Liver (tissue), 9 donors: Measurements from ENCODE around the gene FGF14. TPM values are rescaled to one million over a fixed set of nuclear protein-coding genes. Genes with fewer than 3 reads are reported as not detected.

ENCODE experiments used
- DNase-seq: peaks from one replicate; pipeline ENCODE4 v3.0.0-alpha.2; 2017; ENCODE audit warnings: low spot score
- H3K27ac ChIP-seq, 2 donors: one replicate each; pipeline ENCODE4 v1.7.0; 2013; ENCODE audit warnings: inconsistent platforms in 2 of 2, low read length in 2 of 2, control low read depth in 1 of 2, low read depth in 1 of 2, mild to moderate bottlenecking in 1 of 2
- H3K27me3 ChIP-seq, 4 donors: one replicate each; pipeline versions ENCODE4 v1.6.1 to v1.7.0; 2013; ENCODE audit warnings: low read length in 3 of 4, inconsistent platforms in 1 of 4, mild to moderate bottlenecking in 1 of 4, moderate library complexity in 1 of 4; ENCODE audit not compliant: control insufficient read depth in 4 of 4, insufficient read depth in 4 of 4
- H3K36me3 ChIP-seq, 4 donors: one replicate each; pipeline versions ENCODE4 v1.6.1 to v1.7.0; 2013; ENCODE audit warnings: low read length in 3 of 4, mild to moderate bottlenecking in 3 of 4, low read depth in 1 of 4, moderate library complexity in 1 of 4; ENCODE audit not compliant: control insufficient read depth in 4 of 4, insufficient read depth in 3 of 4
- H3K4me1 ChIP-seq, 4 donors: one replicate each; pipeline versions ENCODE4 v1.6.1 to v1.7.0; 2013; ENCODE audit warnings: low read length in 3 of 4, mild to moderate bottlenecking in 3 of 4, moderate library complexity in 1 of 4; ENCODE audit not compliant: control insufficient read depth in 4 of 4, insufficient read depth in 4 of 4
- H3K4me3 ChIP-seq, 3 donors: one replicate each; pipeline versions ENCODE4 v1.6.1 to v1.7.0; 2013; ENCODE audit warnings: low read length in 3 of 3, control low read depth in 1 of 3, low read depth in 1 of 3, mild to moderate bottlenecking in 1 of 3
- H3K9ac ChIP-seq, 2 donors: one replicate each; pipeline ENCODE4 v1.7.0; 2013; ENCODE audit warnings: low read length in 2 of 2, mild to moderate bottlenecking in 2 of 2, moderate library complexity in 2 of 2, control low read depth in 1 of 2, low read depth in 1 of 2
- H3K9me3 ChIP-seq, 4 donors: one replicate each; pipeline versions ENCODE4 v1.6.1 to v1.7.0; 2013; ENCODE audit warnings: low read length in 3 of 4; ENCODE audit not compliant: control insufficient read depth in 4 of 4
- EGR1 ChIP-seq, 2 donors: IDR thresholded peaks; 2 replicates each; pipeline ENCODE4 v1.6.1; 2016 to 2018; ENCODE audit warnings: antibody characterized with exemption in 2 of 2, low read depth in 2 of 2
- FOXA1 ChIP-seq: IDR thresholded peaks from 2 replicates; pipeline ENCODE4 v1.6.1; 2016; ENCODE audit warnings: antibody characterized with exemption
- FOXA2 ChIP-seq: IDR thresholded peaks from 2 replicates; pipeline ENCODE4 v1.6.1; 2016; ENCODE audit warnings: antibody characterized with exemption
- GABPA ChIP-seq, 2 donors: IDR thresholded peaks in 1 of 2; conservative IDR thresholded peaks in 1 of 2; 2 replicates each; pipeline ENCODE4 v1.6.1; 2016; ENCODE audit warnings: antibody characterized with exemption in 2 of 2, mild to moderate bottlenecking in 1 of 2, moderate library complexity in 1 of 2
- HNF4A ChIP-seq, 2 donors: conservative IDR thresholded peaks; 2 replicates each; pipeline ENCODE4 v1.6.1; 2016; ENCODE audit warnings: antibody characterized with exemption in 2 of 2, mild to moderate bottlenecking in 2 of 2
- HNF4G ChIP-seq: IDR thresholded peaks from 2 replicates; pipeline ENCODE4 v1.6.1; 2016; ENCODE audit warnings: antibody characterized with exemption
- JUND ChIP-seq, 2 donors: IDR thresholded peaks; 2 replicates each; pipeline ENCODE4 v1.6.1; 2016; ENCODE audit warnings: antibody characterized with exemption in 2 of 2
- NR2F2 ChIP-seq: IDR thresholded peaks from 2 replicates; pipeline ENCODE4 v1.6.1; 2016; ENCODE audit warnings: antibody characterized with exemption
- RAD21 ChIP-seq, 2 donors: IDR thresholded peaks; 2 replicates each; pipeline ENCODE4 v1.6.1; 2016; ENCODE audit warnings: antibody characterized with exemption in 2 of 2, mild to moderate bottlenecking in 2 of 2
- RXRA ChIP-seq, 2 donors: IDR thresholded peaks; 2 replicates each; pipeline ENCODE4 v1.6.1; 2017 to 2018; ENCODE audit warnings: antibody characterized with exemption in 2 of 2, mild to moderate bottlenecking in 1 of 2
- SP1 ChIP-seq: IDR thresholded peaks from 2 replicates; pipeline ENCODE4 v1.6.1; 2018; ENCODE audit warnings: antibody characterized with exemption, mild to moderate bottlenecking
- TAF1 ChIP-seq: conservative IDR thresholded peaks from 2 replicates; pipeline ENCODE4 v1.6.1; 2016; ENCODE audit warnings: antibody characterized with exemption, mild to moderate bottlenecking
- YY1 ChIP-seq: IDR thresholded peaks from 2 replicates; pipeline ENCODE4 v1.6.1; 2016; ENCODE audit warnings: antibody characterized with exemption, mild to moderate bottlenecking
- ZBTB33 ChIP-seq: IDR thresholded peaks from 2 replicates; pipeline ENCODE4 v1.6.1; 2016; ENCODE audit warnings: antibody characterized with exemption
- WGBS: extraction: QIAGEN DNeasy Blood & Tissue Kit; methylation state at CpG from one replicate; pipeline ENCODE4 v1.1.7; 2013; 5-methylcytosine and 5-hydroxymethylcytosine counted together
- polyA plus RNA-seq, 2 donors: library from polyadenylated mRNA; stranded (reverse) in 1 of 2; unstranded in 1 of 2; fragments of 200-250 nt in 1 of 2; fragments of >200 nt in 1 of 2; fragmentation: Nextera tagmentation in 1 of 2; extraction: Ambion mirVana in 1 of 2; gene quantifications; one replicate each; pipeline versions ENCODE4 v1.2.1 to v1.2.3, GENCODE V29; 2013 to 2015
- total RNA-seq, 2 donors: library from RNA; depleted of rRNA; stranded (reverse); fragments of >200 nt; gene quantifications; one replicate each; pipeline ENCODE4 v1.2.3, GENCODE V29; 2014
- TF ChIP-seq, protein P1 (sequence below): IDR thresholded peaks from 2 replicates; pipeline ENCODE4 v1.6.1; 2016; ENCODE audit warnings: antibody characterized with exemption
- TF ChIP-seq, protein P2 (sequence below): fragments of 150-350 bp; IDR thresholded peaks from 2 replicates; pipeline ENCODE4 v1.5.1; 2017; ENCODE audit warnings: improper control_type of control experiment, low read depth, low read length; ENCODE audit not compliant: missing input control
- TF ChIP-seq, protein P3 (sequence below): IDR thresholded peaks from 2 replicates; pipeline ENCODE4 v1.6.1; 2016; ENCODE audit warnings: antibody characterized with exemption, mild to moderate bottlenecking
- donor health status: healthy.
- donor health status: healthy.
- donor health status: healthy.
- donor health status: healthy.
- donor health status: healthy.

The FGF14 gene
- total and polyA plus RNA-seq, 4 donors: 0.05 to 3.3 (median 1.0) TPM

- TF ChIP-seq SP1: no peak
- TF ChIP-seq GABPA (IDR thresholded peaks at IDR 0.05 in 1 of 2, conservative IDR thresholded peaks at IDR 0.05 in 1 of 2): no peak
- TF ChIP-seq TAF1: no peak
- TF ChIP-seq JUND (IDR thresholded peaks at IDR 0.05): no peak
- TF ChIP-seq RAD21 (IDR thresholded peaks at IDR 0.05): no peak
- TF ChIP-seq FOXA2: no peak
- TF ChIP-seq RXRA (IDR thresholded peaks at IDR 0.05): no peak
- no peak for TF ChIP-seq FOXA1
- no peak for TF ChIP-seq HNF4G
- TF ChIP-seq EGR1 (IDR thresholded peaks at IDR 0.05; ENCODE audit: low read depth in 2 of 2): no peak
These were observed 701.2 kb downstream of the FGF14 start (continued) for GRCh38 chr13:101700598-101700997.

- Histone ChIP-seq H3K9me3 (no peaks in the 10 kb centered on the region), H3K36me3 (no peaks in the 10 kb centered on the region), H3K4me3 (no peak overlapping the region), H3K27me3 (no peaks in the 10 kb centered on the region), H3K9ac (no peak overlapping the region), H3K4me1 (no peaks in the 10 kb centered on the region), H3K27ac (no peak overlapping the region)
- no peak for DNase-seq
- 85% methylated on average over 2 of the region's 2 CpGs for WGBS
- TF ChIP-seq, protein P1, sequence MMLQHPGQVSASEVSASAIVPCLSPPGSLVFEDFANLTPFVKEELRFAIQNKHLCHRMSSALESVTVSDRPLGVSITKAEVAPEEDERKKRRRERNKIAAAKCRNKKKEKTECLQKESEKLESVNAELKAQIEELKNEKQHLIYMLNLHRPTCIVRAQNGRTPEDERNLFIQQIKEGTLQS: no peak
- TF ChIP-seq RAD21 (IDR thresholded peaks at IDR 0.05): no peak
- TF ChIP-seq, protein P2, sequence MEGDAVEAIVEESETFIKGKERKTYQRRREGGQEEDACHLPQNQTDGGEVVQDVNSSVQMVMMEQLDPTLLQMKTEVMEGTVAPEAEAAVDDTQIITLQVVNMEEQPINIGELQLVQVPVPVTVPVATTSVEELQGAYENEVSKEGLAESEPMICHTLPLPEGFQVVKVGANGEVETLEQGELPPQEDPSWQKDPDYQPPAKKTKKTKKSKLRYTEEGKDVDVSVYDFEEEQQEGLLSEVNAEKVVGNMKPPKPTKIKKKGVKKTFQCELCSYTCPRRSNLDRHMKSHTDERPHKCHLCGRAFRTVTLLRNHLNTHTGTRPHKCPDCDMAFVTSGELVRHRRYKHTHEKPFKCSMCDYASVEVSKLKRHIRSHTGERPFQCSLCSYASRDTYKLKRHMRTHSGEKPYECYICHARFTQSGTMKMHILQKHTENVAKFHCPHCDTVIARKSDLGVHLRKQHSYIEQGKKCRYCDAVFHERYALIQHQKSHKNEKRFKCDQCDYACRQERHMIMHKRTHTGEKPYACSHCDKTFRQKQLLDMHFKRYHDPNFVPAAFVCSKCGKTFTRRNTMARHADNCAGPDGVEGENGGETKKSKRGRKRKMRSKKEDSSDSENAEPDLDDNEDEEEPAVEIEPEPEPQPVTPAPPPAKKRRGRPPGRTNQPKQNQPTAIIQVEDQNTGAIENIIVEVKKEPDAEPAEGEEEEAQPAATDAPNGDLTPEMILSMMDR: no peak
- no peak for TF ChIP-seq YY1
- TF ChIP-seq ZBTB33: no peak
- no peak for TF ChIP-seq GABPA (IDR thresholded peaks at IDR 0.05 in 1 of 2, conservative IDR thresholded peaks at IDR 0.05 in 1 of 2)
- TF ChIP-seq RXRA (IDR thresholded peaks at IDR 0.05): no peak
- TF ChIP-seq EGR1 (IDR thresholded peaks at IDR 0.05; ENCODE audit: low read depth in 2 of 2): no peak
- no peak for TF ChIP-seq FOXA1
- TF ChIP-seq FOXA2: no peak
- TF ChIP-seq JUND (IDR thresholded peaks at IDR 0.05): no peak
- TF ChIP-seq HNF4G: no peak
- TF ChIP-seq SP1: no peak
These were observed 703.4 kb downstream of the FGF14 start for GRCh38 chr13:101698400-101698799.

- Histone ChIP-seq H3K9me3 (no peaks in the 10 kb centered on the region), H3K4me3 (no peak overlapping the region), H3K27me3 (no peaks in the 10 kb centered on the region), H3K9ac (no peak overlapping the region), H3K4me1 (no peaks in the 10 kb centered on the region), H3K36me3 (no peaks in the 10 kb centered on the region), H3K27ac (no peak overlapping the region)
- 85% methylated on average over 3 of the region's 3 CpGs for WGBS
- DNase-seq: no peak
- TF ChIP-seq GABPA (IDR thresholded peaks at IDR 0.05 in 1 of 2, conservative IDR thresholded peaks at IDR 0.05 in 1 of 2) (no peak), ZBTB33 (no peak), SP1 (no peak), TAF1 (no peak), FOXA1 (no peak), FOXA2 (no peak), HNF4A (conservative IDR thresholded peaks at IDR 0.05) (no peak), HNF4G (no peak), NR2F2 (no peak), EGR1 (IDR thresholded peaks at IDR 0.05; ENCODE audit: low read depth in 2 of 2) (no peak)
- TF ChIP-seq, protein P3, sequence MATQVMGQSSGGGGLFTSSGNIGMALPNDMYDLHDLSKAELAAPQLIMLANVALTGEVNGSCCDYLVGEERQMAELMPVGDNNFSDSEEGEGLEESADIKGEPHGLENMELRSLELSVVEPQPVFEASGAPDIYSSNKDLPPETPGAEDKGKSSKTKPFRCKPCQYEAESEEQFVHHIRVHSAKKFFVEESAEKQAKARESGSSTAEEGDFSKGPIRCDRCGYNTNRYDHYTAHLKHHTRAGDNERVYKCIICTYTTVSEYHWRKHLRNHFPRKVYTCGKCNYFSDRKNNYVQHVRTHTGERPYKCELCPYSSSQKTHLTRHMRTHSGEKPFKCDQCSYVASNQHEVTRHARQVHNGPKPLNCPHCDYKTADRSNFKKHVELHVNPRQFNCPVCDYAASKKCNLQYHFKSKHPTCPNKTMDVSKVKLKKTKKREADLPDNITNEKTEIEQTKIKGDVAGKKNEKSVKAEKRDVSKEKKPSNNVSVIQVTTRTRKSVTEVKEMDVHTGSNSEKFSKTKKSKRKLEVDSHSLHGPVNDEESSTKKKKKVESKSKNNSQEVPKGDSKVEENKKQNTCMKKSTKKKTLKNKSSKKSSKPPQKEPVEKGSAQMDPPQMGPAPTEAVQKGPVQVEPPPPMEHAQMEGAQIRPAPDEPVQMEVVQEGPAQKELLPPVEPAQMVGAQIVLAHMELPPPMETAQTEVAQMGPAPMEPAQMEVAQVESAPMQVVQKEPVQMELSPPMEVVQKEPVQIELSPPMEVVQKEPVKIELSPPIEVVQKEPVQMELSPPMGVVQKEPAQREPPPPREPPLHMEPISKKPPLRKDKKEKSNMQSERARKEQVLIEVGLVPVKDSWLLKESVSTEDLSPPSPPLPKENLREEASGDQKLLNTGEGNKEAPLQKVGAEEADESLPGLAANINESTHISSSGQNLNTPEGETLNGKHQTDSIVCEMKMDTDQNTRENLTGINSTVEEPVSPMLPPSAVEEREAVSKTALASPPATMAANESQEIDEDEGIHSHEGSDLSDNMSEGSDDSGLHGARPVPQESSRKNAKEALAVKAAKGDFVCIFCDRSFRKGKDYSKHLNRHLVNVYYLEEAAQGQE: no peak
- TF ChIP-seq, protein P2: no peak
These were observed 704.1 kb downstream of the FGF14 start for GRCh38 chr13:101697745-101698144.
